ENCODE results near the gene A4GALT. TPM values are rescaled to one million over a fixed set of nuclear protein-coding genes. Genes with fewer than 3 reads are reported as not detected.

Gene A4GALT
- total and polyA plus RNA-seq, 2 donors (not counting 3 experiments of a cell fraction or from before 2014, with no cell fraction given), result 5.4 to 20.7 TPM

- DNase-seq (ENCODE audit: low read depth, low spot score), result peak; percentile 82
- Histone ChIP-seq H3K4me2 (ENCODE audit: insufficient read depth, low read length) (no peak overlapping the region), H4K20me1 (replicated peaks; ENCODE audit: control insufficient read depth, extremely low read depth, insufficient read depth, low read length) (no peaks in the 10 kb centered on the region), H2AFZ (ENCODE audit: low read depth, low read length) (peak overlapping the region; percentile 4), H3K9me3 (replicated peaks; ENCODE audit: control insufficient read depth, insufficient read depth, low read length) (no peaks in the 10 kb centered on the region), H3K9me1 (replicated peaks; ENCODE audit: control insufficient read depth, extremely low read depth, insufficient read depth, low read length) (no peaks in the 10 kb centered on the region), H3K27ac (ENCODE audit: insufficient read depth, low read depth, low read length) (peak overlapping the region; percentile 82), H3K36me3 (ENCODE audit: control insufficient read depth in 2 of 2, extremely low read depth in 1 of 2, insufficient read depth in 2 of 2, low read length in 2 of 2) (no peaks in the 10 kb centered on the region), H3K9ac (replicated peaks; ENCODE audit: extremely low read depth, insufficient read depth, low read length) (peak overlapping the region; percentile 7), H3K4me3 (replicated peaks in 1 of 3; ENCODE audit: insufficient read depth in 1 of 3, low read depth in 1 of 3, low read length in 3 of 3) (no peak overlapping the region), H3K4me1 (ENCODE audit: control insufficient read depth, extremely low read depth, insufficient read depth, low read length) (peaks cover 27% of the 10 kb centered on the region), H3K79me2 (ENCODE audit: control insufficient read depth, insufficient read depth, low read length) (no peaks in the 10 kb centered on the region), H3K27me3 (ENCODE audit: control insufficient read depth in 2 of 2, insufficient read depth in 2 of 2, low read length in 2 of 2) (no peaks in the 10 kb centered on the region)
- TF ChIP-seq POLR2A (IDR thresholded peaks at IDR 0.05; ENCODE audit: low read depth, low read length) (no peak), JUN (IDR thresholded peaks at IDR 0.05; ENCODE audit: borderline replicate concordance, insufficient read depth, insufficient read length, low read depth) (peak; percentile 90), GATA2 (IDR thresholded peaks at IDR 0.05; ENCODE audit: insufficient read depth, insufficient read length, low read depth, low read length) (no peak), POLR2AphosphoS5 (IDR thresholded peaks at IDR 0.05; ENCODE audit: insufficient read depth, low read depth, low read length) (peak; percentile 87), FOS (IDR thresholded peaks at IDR 0.05; ENCODE audit: borderline replicate concordance, insufficient read depth, low read length) (peak; percentile 98), MYC (IDR thresholded peaks at IDR 0.05; ENCODE audit: low read depth, low read length) (no peak), EZH2 (IDR thresholded peaks at IDR 0.05; ENCODE audit: borderline replicate concordance, low read depth, low read length, severe bottlenecking) (no peak)
- FAIRE-seq, result peak; percentile 99
- intact Hi-C loops (cut with micrococcal nuclease) (no loop called here), dilution Hi-C loops (cut with MboI; ENCODE audit: extremely low pct_ligation_motif_present, low sequenced_read_pairs) (no loop called here)
- POLR2A ChIA-PET, result interaction anchor here (0.7 kb wide), 1 partner anchor 505 kb away, joined by 4 read pairs; no protein-coding TSS in a partner anchor
- no TSS peak for BruUV-seq (replicated peaks)
- CTCF ChIA-PET, result interaction anchor here (0.7 to 1.6 kb wide), 5 partner anchors 17 to 227 kb away, joined by 3 to 5 read pairs (median 3); no protein-coding TSS in a partner anchor
Observed at GRCh38 chr22:42680648-42681047, 40.0 kb downstream of the A4GALT start.

- Histone ChIP-seq H3K9me1 (replicated peaks; ENCODE audit: control insufficient read depth, extremely low read depth, insufficient read depth, low read length) (no peaks in the 10 kb centered on the region), H2AFZ (ENCODE audit: low read depth, low read length) (no peak overlapping the region), H3K9me3 (replicated peaks; ENCODE audit: control insufficient read depth, insufficient read depth, low read length) (no peaks in the 10 kb centered on the region), H3K27me3 (ENCODE audit: control insufficient read depth in 2 of 2, insufficient read depth in 2 of 2, low read length in 2 of 2) (no peaks in the 10 kb centered on the region), H3K4me2 (ENCODE audit: insufficient read depth, low read length) (no peak overlapping the region), H3K27ac (ENCODE audit: insufficient read depth, low read depth, low read length) (peak overlapping the region; percentile 82), H3K4me3 (replicated peaks in 1 of 3; ENCODE audit: insufficient read depth in 1 of 3, low read depth in 1 of 3, low read length in 3 of 3) (no peak overlapping the region), H3K79me2 (ENCODE audit: control insufficient read depth, insufficient read depth, low read length) (no peaks in the 10 kb centered on the region), H3K4me1 (ENCODE audit: control insufficient read depth, extremely low read depth, insufficient read depth, low read length) (peaks cover 27% of the 10 kb centered on the region), H3K9ac (replicated peaks; ENCODE audit: extremely low read depth, insufficient read depth, low read length) (no peak overlapping the region), H3K36me3 (ENCODE audit: control insufficient read depth in 2 of 2, extremely low read depth in 1 of 2, insufficient read depth in 2 of 2, low read length in 2 of 2) (no peaks in the 10 kb centered on the region), H4K20me1 (replicated peaks; ENCODE audit: control insufficient read depth, extremely low read depth, insufficient read depth, low read length) (no peaks in the 10 kb centered on the region)
- intact Hi-C loops (cut with micrococcal nuclease), result no loop called here
- no peak for FAIRE-seq
- CTCF ChIA-PET, result interaction anchor here (1.3 kb wide), 1 partner anchor 16 kb away, joined by 3 read pairs; no protein-coding TSS in a partner anchor
- dilution Hi-C loops (cut with MboI; ENCODE audit: extremely low pct_ligation_motif_present, low sequenced_read_pairs), result no loop called here
- BruUV-seq (replicated peaks), result no TSS peak
- DNase-seq (ENCODE audit: low read depth, low spot score), result no peak
- POLR2A ChIA-PET, result no interaction called here
- TF ChIP-seq EZH2 (IDR thresholded peaks at IDR 0.05; ENCODE audit: borderline replicate concordance, low read depth, low read length, severe bottlenecking) (no peak), JUN (IDR thresholded peaks at IDR 0.05; ENCODE audit: borderline replicate concordance, insufficient read depth, insufficient read length, low read depth) (no peak), MAX (IDR thresholded peaks at IDR 0.05; ENCODE audit: insufficient read depth, insufficient read length) (no peak), POLR2AphosphoS5 (IDR thresholded peaks at IDR 0.05; ENCODE audit: insufficient read depth, low read depth, low read length) (no peak), MYC (IDR thresholded peaks at IDR 0.05; ENCODE audit: low read depth, low read length) (no peak), CTCF (IDR thresholded peaks at IDR 0.05; ENCODE audit: extremely low read depth in 1 of 2, insufficient read depth in 1 of 2, low read depth in 1 of 2, low read length in 2 of 2) (no peak), POLR2A (IDR thresholded peaks at IDR 0.05; ENCODE audit: low read depth, low read length) (no peak), GATA2 (IDR thresholded peaks at IDR 0.05; ENCODE audit: insufficient read depth, insufficient read length, low read depth, low read length) (no peak), FOS (IDR thresholded peaks at IDR 0.05; ENCODE audit: borderline replicate concordance, insufficient read depth, low read length) (no peak)
Observed at GRCh38 chr22:42679691-42680090, 41.0 kb downstream of the A4GALT start.
